Mucosa of gallbladder (tissue), 1 donor: Measurements from ENCODE around the gene FANCE. TPM values are rescaled to one million over a fixed set of nuclear protein-coding genes. Genes with fewer than 3 reads are reported as not detected.

Experiments
- total RNA-seq: library from RNA; stranded (reverse); gene quantifications from one replicate; pipeline ENCODE4 v1.2.1, GENCODE V29; 2021
- donor health status: DM: no; HTN: no; CAD: no.

Gene FANCE
- total RNA-seq, 1 donor from 2014 or later: 2.6 TPM

Other genes with a start within 250 kb of the FANCE start
- 0.37 TPM for gene SCUBE3, start 238.4 kb upstream of the FANCE start, total RNA-seq
- gene ZNF76, start 192.6 kb upstream of the FANCE start, total RNA-seq: 38.3 TPM
- 19.5 TPM for gene DEF6, start 154.5 kb upstream of the FANCE start, total RNA-seq
- 27.9 TPM for gene PPARD, start 109.8 kb upstream of the FANCE start, total RNA-seq
- gene RPL10A, start 16.1 kb downstream of the FANCE start, total RNA-seq: 921 TPM
- gene TEAD3, start 44.7 kb downstream of the FANCE start, total RNA-seq: 45.3 TPM
- gene TULP1, start 60.6 kb downstream of the FANCE start, total RNA-seq: not detected
- gene FKBP5, start 236.6 kb downstream of the FANCE start, total RNA-seq: 174 TPM